Measurements from ENCODE around the gene STAT1.
"Not testable (repeated sequence)": the region's sequence is repeated elsewhere in the genome, so short reads cannot be mapped to it uniquely, and the experiment has no call there.

DNA sequence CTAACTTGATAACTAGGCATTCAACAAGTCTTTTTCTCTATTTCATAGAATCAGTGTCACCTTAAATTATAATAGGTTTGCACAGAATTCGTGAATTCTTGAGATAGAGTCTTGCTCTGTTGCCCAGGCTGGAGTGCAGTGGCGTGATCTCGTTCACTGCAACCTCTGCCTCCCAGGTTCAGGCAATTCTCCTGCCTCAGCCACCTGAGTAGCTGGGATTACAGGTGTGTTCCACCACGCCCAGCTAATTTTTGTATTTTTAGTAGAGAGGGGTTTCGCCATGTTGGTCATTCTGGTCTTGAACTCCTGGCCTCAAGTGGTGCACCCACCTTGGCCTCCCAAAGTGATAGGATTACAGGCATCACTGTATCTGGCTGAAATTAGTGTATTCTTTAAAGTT is 52.9 kb downstream of the STAT1 start:
- TF ChIP-seq, protein P1, sequence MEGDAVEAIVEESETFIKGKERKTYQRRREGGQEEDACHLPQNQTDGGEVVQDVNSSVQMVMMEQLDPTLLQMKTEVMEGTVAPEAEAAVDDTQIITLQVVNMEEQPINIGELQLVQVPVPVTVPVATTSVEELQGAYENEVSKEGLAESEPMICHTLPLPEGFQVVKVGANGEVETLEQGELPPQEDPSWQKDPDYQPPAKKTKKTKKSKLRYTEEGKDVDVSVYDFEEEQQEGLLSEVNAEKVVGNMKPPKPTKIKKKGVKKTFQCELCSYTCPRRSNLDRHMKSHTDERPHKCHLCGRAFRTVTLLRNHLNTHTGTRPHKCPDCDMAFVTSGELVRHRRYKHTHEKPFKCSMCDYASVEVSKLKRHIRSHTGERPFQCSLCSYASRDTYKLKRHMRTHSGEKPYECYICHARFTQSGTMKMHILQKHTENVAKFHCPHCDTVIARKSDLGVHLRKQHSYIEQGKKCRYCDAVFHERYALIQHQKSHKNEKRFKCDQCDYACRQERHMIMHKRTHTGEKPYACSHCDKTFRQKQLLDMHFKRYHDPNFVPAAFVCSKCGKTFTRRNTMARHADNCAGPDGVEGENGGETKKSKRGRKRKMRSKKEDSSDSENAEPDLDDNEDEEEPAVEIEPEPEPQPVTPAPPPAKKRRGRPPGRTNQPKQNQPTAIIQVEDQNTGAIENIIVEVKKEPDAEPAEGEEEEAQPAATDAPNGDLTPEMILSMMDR (IDR thresholded peaks at IDR 0.05 in 2 of 3, conservative IDR thresholded peaks at IDR 0.05 in 1 of 3; ENCODE audit: borderline replicate concordance in 1 of 3, insufficient read depth in 1 of 3, low read depth in 2 of 3, low read length in 2 of 3): not testable (repeated sequence)
- TF ChIP-seq, protein P2, sequence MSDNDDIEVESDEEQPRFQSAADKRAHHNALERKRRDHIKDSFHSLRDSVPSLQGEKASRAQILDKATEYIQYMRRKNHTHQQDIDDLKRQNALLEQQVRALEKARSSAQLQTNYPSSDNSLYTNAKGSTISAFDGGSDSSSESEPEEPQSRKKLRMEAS (IDR thresholded peaks at IDR 0.05): not testable (repeated sequence)
- not testable (repeated sequence) for TF ChIP-seq EZH2 (IDR thresholded peaks at IDR 0.05); JUND (IDR thresholded peaks at IDR 0.05); ZNF274 (IDR thresholded peaks at IDR 0.05; ENCODE audit: low read depth, low read length); TCF7L2 (IDR thresholded peaks at IDR 0.05; ENCODE audit: borderline replicate concordance, extremely low read depth, insufficient read depth, insufficient read length); POLR2A (IDR thresholded peaks at IDR 0.05; ENCODE audit: borderline replicate concordance, extremely low read depth, insufficient read depth, insufficient read length); EZH2phosphoT487 (IDR thresholded peaks at IDR 0.05; ENCODE audit: borderline replicate concordance); SP1 (IDR thresholded peaks at IDR 0.05; ENCODE audit: low read depth); SIN3A (IDR thresholded peaks at IDR 0.05; ENCODE audit: low read depth); FOSL1 (IDR thresholded peaks at IDR 0.05; ENCODE audit: low read depth)

All from HCT116 (cell line).